Endometrium (tissue), 2 donors: Measurements from ENCODE around the gene IL12RB2.
A peak's percentile ranks its signal among the peaks of the same experiment; 100 is the strongest.
"Not testable (repeated sequence)": the region's sequence is repeated elsewhere in the genome, so short reads cannot be mapped to it uniquely, and the experiment has no call there.

Source experiments
- FAIRE-seq: peaks from 2 replicates; lab custom pipeline; 2012; peaks lifted over from hg19 to GRCh38; lab: Jason Lieb, UNC
- donor health status: control.
- donor health status: control.

IL12RB2 gene

DNA sequence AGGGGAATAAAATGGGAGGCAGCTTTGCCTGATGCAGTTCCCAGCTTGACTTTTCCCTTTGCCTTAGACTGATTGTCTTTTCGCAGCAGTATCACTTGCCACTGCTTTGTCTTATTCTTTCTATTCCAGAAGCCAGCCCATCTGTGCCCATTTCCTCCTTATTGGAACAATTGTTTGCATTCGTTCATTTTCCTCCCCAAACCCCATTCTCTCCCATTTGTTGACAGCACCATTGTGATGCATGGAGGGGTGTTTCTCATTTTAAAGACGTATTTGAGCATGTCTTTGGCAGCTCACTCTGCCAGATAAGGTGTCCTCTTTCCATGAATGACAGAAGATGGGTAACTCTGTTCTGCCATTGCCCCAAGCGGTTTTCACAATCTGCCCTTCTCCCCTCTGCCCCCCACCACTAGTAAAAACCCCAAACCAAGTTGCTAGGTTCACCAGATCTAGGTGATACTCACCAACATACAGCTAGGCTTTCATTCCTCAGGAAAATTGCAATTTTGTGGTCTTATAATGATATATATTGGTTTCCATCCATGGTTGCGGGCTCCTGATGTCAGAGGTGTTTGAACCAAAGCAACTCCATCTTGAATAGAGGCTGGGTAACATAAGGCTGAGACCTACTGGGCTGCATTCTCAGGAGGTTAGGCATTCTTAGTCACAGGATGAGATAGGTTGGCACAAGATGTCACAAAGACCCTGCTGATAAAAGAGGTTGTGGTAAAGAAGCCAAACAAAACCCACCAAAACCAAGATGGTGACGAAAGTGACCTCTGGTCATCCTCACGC, 91.7 kb downstream of the IL12RB2 start:
- FAIRE-seq: no peak

DNA sequence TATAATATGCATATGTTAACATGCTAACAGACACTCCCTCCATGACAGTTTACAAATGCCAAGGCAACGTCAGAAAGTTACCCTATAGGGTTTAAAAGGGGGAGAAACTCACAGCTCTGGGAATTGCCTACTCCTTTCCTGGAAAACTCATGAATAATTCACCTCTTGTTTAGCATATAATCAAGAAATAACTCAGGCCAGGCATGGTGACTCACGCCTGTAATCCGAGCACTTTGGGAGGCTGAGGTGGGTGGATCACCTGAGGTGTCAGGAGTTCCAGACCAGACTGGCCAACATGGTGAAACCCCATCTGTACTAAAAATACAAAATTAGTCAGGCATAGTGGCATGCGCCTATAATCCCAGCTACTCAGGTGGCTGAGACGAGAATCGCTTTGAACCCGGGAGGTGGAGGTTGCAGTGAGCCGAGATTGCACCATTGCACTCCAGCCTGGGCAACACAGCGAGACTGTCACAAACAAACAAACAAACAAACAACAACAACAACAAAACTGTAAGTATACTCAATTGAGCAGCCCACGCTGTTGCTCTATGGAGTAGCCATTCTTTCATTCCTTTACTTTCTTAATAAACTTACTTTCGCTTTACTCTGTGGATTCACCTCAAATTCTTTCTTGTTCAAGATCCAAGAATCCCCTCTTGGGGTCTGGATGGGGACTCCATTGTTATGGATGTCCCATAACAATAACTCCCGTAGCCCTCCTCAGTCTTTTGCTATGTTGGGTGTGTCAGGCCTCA, 92.5 kb downstream of the IL12RB2 start:
- FAIRE-seq: not testable (repeated sequence)

DNA sequence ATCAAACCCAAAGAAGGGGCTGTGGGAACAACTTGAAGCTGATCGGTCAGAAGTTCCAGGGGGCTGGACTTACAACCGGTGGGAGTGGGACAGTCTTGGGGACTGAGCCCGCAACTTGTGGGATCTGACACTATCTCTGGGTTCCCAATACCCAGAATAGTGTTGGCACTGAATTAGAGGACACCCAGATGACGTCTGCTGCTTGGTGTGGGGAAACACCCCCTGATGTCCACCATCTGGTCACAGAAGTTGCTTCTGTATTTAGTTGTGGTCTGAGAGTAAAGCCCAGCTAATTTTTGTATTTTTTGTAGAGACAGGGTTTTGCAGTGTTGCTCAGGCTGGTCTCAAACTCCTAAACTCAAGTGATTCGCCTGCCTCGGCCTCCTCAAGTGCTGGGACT, 93.8 kb downstream of the IL12RB2 start:
- no peak for FAIRE-seq

DNA sequence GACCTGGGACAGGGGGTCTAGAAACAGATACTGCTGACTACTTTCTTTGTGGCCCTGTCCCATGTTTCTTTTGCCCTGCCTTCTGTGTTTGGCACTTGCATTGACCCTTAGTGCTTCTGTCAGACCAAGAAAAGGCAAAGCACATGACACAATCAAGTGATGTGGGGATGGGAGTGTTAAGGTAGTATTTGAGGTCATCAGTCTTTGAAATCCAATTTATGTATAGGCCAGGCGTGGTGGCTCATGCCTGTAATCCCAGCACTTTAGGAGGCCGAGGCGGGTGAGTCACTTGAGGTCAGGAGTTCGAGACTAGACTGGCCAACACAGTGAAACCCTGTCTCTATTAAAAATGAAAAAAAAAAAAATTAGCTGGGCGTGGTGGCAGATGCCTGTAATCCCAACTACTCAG, 96.5 kb downstream of the IL12RB2 start:
- no peak for FAIRE-seq

DNA sequence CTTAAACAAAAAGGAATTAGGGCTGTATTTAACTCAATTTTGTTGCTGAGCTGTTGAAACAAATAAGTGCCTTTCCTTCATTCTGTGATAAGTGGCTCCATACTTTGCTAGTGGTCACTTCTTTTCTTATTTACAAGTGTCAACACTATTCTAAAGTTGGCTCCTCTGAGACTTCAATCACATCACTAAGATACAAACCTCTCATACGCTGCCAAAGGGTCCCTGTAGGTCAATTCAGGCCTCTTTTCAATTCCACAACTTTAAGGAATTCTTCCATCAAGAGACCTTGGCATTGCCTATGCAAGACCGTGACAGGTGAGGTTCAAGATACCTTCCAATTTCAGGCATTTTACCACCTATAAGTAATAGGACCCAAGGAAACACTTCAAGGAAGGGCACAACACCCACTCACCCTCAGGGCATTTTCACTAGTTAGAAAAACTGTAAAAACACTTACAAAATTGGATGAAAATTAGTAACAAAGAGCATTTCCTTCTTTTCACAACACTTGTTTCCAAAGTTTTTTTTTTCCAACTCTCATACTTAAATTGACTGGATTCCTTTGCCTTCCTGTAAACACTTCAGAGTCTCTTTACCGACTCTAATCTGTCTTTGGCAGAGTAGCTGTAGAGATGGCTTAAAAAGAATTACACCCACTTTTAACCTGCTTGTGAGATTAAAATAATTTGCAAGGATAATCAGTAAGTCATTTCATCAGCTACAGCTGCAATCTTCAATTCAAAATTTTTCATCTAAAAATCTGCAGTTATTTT, 98.0 kb downstream of the IL12RB2 start:
- FAIRE-seq: no peak

DNA sequence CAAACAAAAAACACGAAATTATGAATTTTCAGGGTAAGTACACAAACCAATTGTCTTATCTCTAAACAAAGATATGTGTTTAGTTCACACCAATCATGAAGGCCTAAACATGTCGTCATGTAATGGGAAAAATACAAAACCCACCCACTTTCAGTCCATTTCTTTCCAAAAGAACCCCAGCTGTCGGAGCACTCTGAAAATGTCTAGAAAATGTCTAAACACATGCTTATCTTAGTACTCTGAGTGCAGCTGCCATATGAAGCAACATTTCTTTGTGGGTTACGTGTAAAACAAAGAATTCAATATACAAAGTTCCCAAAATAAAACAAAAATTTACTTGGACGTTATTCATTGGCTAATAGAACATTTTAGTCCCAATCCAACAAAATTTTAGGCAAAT, 99.8 kb downstream of the IL12RB2 start:
- no peak for FAIRE-seq

DNA sequence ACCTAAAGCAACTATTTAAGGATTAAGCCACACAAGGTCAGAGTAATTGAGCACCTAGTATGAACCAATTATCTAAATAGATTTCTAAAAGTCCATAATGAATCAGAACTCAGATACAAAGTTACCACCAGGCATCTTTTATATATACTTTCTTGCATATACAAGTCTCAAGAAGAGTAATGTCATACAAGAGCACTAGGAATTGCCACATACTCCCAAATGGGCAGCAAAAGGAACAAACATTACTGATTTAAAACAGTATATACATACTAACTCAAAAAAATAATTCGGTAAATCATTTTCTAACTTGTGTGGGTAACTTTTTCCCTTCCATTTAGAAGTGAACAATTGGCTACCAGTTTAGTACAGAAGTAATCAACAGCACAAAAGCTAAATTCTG, 100.5 kb downstream of the IL12RB2 start:
- FAIRE-seq: no peak

DNA sequence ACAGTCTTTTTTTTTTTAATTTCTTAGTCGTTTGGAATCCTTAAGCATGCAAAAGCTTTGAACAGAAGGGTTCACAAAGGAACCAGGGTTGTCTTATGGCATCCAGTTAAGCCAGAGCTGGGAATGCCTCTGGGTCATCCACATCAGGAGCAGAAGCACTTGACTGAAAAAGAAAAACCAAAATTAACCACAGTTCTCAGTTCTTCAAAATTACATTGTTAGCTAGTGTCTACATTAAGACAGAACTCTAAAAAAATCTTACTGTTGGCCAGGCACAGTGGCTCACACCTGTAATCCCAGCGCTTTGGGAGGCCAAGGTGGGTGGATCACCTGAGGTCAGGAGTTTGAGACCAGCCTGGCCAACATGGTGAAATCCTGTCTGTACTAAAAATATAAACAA, 105.4 kb downstream of the IL12RB2 start:
- FAIRE-seq: not testable (repeated sequence)

DNA sequence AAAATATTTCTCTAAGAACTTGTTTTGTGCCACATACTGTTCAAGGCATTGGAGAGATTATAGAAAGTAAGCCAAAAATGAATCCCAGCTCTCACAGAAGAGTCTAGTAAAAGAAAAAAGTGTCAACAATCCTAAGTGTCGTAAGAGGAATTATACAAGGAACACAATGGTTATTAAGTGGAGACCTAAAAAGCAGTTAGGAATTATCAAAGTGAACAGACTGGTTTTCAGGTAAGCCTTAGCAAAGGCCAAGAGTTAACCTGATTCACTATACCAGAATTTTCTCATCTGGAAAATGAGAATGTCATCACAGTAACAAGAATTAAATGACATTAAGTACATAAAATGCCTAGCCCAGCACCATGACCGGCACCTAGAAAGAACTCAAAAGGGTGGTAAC, 106.9 kb downstream of the IL12RB2 start:
- FAIRE-seq: no peak

DNA sequence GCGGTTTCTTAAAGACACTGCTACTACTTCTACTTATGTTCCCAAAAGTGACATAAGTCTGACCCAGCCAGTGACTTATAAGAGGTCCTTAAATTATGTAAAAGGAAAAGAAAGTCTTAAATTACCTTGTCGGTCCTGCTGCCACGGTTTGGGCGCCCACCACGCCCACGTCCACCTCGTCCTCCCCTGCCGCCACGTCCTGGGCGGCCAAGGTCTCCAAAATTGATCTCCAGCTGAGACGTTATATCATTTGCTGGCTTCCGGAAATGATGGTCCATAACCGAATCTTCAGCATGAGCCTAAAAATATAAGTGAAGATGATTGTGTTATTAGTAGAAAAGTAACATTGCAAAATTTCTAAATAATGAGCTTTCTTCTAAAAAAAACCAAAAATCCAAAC, 107.4 kb downstream of the IL12RB2 start:
- FAIRE-seq: no peak

DNA sequence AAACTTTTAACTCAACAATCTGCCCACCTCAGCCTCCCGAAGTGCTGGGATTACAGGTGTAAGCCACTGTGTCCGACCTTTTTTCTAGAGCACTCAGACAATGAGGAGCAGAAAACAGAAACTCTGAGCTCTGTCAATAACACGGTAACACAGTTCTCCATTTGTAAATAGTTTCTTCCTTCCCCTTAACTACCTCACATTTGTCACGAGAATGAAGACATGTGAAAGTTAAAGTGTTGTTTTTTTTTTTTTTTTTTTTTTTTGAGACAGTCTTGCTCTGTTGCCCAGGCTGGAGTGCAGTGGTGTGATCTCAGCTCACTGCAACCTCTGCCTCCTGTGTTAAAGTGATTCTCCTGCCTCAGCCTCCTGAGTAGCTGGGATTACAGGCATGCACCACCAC, 110.1 kb downstream of the IL12RB2 start:
- not testable (repeated sequence) for FAIRE-seq

DNA sequence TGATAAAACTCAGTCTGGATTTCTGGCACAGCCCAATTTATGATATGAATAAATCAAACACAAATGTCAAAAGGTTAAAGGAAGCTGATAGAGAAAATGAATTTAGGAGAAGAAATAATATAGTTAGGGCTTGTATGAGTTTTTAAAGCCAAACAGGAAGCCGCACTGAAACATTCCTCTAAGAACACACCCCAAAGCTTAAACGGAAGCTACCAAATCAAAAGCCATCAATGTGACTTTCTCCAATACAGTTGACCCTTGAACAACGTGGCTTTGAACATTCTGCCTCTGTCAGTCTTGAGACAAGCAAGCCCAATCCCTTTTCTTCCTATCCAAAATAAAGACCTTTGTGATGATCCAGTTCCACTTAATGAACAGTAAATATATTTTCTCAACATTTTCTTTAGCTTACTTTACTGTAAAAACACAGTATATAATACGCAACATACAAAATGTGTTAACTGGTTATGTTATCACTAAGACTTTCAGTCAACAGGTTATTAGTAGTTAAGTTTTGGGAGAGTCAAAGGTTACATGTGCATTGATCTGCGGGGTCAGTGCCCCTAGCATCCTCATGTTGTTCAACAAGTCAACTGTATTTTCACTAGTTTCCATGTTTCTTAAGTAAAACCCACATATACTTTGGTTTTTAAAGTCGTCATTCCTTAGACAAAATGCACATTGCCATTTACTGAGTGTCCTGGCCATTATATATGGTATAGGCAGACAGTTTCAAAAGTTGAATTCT, 111.3 kb downstream of the IL12RB2 start:
- no peak for FAIRE-seq

DNA sequence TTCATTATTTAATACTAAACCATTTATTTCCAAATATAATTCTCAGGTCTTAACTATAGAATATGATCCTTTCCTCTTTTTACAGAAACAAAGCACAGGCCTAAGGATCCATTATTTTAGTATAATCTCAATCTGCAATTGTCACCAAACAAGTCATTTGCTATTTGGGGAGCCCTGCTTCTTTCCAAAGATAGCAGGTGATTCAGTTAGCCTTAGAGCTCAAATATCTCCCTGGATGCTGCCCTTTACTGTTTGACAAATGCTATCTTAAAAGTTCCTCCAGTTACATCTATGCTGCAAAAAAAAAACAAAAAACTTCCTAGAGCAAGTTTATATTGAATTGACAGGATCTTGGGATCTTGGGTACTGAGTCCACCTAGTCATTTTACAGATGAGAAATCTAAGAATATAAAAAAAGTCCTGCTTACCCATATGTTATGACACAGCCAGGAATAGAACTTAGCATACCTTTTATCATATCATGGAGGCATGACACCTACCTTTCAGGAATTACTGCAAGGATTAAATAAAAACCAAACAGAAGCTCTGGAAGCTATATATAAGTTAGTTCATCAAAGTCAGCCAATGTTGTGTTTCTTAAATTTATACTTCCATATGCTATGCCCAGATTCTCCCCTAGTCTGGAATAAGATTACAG, 113.3 kb downstream of the IL12RB2 start:
- no peak for FAIRE-seq

DNA sequence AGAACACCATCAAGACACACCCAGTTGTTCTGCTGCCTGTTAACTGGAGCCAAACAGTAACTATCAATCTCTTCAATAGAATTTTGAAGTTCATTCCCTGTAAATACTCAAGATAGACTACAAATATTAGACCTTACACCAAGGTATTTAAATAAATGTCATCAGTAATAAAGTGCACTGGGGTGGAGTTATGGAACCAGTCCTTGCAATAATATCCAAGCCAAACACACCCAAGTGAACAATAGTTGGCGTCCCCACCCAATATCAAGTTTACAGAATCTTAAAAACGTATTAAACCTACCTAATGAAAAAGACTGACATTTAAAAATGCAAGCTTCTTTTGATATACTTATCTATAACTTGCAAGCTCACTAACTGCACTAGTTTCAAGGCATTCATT, 119.8 kb downstream of the IL12RB2 start:
- no peak for FAIRE-seq

DNA sequence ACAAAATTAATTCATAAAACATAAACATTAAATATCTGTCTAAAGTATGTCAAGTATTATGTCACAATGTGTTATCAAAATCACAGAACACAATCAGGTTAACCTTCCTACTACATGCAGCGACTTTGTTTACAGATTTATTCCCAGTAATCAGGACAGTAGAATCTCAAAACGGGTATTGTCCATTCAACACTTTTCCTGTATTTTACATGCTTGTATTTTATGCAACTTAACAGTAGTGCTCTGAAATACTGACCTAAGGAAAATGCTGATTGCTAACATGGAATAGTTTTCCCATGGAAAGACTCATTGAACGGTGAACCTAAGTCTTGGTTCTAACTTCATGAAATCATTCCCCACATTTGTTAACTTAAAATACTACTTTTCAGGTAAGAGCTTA, 120.3 kb downstream of the IL12RB2 start:
- FAIRE-seq: no peak

DNA sequence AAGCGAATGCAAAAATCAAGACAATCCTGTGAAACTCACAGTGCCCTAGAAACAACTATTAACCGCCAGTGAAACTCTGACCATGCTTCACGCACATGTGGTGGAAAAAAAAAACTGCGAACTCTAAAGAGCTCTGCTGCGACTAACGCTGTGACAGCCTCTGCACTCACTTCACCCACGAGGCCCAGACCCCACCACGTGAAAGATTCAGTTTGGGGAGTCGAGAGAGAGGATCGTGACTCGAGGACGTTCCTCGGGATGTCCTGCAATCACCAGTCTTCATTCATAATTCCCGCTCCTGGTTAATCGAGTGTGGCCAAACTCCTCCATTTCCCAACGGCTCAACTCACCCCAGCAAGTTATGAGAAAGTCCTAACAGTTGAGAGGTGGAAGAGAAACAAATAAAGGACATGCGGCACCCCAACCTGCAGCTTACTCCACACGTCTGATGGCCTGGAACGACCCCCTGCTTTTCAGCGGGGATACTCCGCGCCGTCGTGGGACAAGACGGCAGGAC, 121.4 kb downstream of the IL12RB2 start:
- FAIRE-seq: no peak

DNA sequence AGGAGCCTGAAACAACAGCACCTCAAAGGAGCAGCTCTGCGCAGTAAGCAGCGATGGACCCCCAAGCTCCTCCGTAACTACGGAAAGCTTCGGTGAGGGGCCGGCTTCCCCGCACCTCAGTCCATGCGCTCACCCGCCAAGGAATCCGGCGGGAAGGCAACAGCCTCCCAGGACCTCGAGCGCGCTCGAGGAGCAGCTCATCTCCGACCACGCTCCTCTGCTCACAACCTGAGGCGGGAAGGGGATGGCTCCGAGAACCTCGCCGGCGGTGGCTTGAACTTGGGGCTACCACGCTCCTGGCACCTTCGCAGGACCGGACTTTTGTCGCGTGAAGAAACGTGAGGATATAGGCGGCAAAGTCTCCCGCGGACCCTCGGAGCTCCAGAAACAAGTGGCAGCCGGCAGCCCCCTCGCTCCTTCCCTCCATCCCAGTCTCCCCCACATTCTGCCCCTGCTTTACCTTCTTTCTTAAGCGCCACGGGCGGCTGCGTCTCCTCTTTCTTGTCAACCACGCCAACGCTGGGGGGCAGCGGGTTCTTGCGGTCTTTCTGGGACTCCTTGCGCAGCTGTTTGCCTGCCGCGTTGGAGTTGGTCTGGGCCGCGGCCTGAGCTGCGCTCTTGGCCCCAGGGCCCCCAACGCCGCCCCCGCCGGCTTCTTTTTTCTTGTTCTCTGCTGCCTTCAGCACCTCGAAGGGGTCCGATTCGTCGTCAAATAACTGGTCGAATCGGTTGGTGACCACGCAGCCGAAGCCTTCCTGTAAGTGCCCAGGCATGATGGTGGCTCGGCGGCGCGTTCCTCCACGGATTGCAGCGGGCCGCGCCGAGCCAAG, 122.1 kb downstream of the IL12RB2 start:
- FAIRE-seq: no peak

DNA sequence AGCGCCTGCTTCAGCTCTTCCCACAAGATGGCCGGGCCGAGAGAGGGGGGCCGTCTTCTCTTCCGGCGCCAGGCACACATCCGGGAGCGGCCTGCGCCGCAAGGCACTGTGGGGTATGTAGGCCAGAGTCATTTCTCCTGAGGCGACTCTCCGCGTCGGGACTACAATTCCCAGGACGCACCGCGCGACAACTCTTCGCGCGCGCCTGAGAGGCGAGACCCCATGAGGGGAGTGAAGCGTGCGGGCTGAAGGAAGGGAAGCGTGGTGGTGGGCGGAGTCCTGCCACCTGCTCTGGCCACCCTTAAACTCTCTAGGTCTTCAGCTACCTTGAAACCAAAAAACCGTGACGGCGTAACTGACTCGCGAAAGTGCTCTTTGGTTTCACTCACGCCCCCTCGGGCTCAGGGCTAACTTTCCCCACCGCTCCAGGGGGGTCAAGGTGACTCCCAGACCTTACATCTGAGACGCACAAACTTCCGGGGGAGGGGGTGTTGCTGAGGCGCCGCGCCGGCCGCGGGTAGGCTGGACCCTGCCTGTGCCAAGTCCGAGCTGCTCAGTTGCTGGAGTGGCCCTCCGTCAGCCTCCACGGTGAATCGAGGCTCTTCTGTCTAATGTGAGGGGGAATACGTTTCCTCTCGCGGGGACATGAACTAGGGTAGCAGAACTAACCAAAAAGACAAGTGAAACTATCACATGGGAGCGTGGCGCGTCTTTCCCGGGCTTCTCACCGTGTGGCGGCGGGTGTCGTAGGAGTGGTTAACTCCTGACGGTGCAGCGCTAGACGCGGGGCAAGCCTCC, 122.9 kb downstream of the IL12RB2 start, which contains the start of gene SERBP1:
SERBP1 (minus strand) TSS at position 45 of the 798 bp plus-strand sequence. CDS start 102 bp downstream, outside the sequence.
- peak; percentile 93 for FAIRE-seq

DNA sequence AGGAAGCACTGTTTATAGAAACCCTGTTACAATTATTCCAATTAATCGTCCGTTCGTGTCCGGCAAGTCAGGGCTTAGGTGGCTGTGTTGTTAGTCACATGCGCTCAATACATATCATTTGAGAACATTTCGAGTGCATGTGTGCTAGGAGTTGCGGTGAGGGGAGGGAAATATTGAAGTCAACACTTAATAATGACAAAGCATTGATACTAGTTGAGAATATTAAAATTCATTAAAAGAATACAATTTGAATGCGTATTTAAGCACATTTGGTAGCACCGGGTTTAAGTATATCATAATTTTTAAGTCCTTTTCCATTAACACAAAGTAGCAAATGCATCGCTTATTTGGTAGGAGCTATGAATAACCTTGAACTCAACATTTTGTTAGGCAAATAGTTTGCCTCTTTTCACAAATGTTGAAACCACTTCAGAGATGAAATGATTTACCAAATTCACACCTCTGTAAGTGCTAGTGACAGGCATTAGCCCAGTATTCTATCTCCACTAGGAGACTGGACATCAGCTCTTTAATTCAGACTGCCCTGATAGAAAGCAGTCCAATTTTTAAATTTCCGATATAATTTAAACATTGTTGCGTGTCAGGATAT, 123.6 kb downstream of the IL12RB2 start:
- FAIRE-seq: no peak
